Epithelial cell of esophagus (primary cell): ENCODE measurements around the gene ZBTB20.
A peak's percentile ranks its signal among the peaks of the same experiment; 100 is the strongest.

ENCODE experiments used
- DNase-seq: peaks from one replicate; pipeline ENCODE4 v3.0.0; 2010; ENCODE audit warnings: low read depth
- H3K4me3 ChIP-seq: 2 replicates; pipeline ENCODE4 v1.5.1; 2011; ENCODE audit warnings: mild to moderate bottlenecking, low read length, control low read depth
- CTCF ChIP-seq: IDR thresholded peaks from 2 replicates; pipeline ENCODE4 v1.5.1; 2011; ENCODE audit warnings: low read depth, mild to moderate bottlenecking, low read length, control low read depth, inconsistent platforms; ENCODE audit not compliant: insufficient read depth; ENCODE audit errors: missing control alignments

Gene ZBTB20

GRCh38 chr3:114374433-114374990 lies 772.6 kb downstream of the ZBTB20 start:
- DNase-seq: no peak
- no peak overlapping the region for H3K4me3 ChIP-seq
- TF ChIP-seq CTCF: no peak

GRCh38 chr3:114370537-114371174 lies 776.4 kb downstream of the ZBTB20 start:
- DNase-seq: no peak
- no peak overlapping the region for H3K4me3 ChIP-seq
- peak; percentile 7 for TF ChIP-seq CTCF

GRCh38 chr3:114365909-114366308 lies 781.2 kb downstream of the ZBTB20 start:
- DNase-seq: peak; percentile 22
- TF ChIP-seq CTCF: no peak
- H3K4me3 ChIP-seq: no peak overlapping the region

GRCh38 chr3:114364806-114365654 lies 782.1 kb downstream of the ZBTB20 start:
- DNase-seq: no peak
- TF ChIP-seq CTCF: no peak
- no peak overlapping the region for H3K4me3 ChIP-seq

GRCh38 chr3:114363554-114364202 lies 783.4 kb downstream of the ZBTB20 start:
- no peak overlapping the region for H3K4me3 ChIP-seq
- peak; percentile 68 for DNase-seq
- TF ChIP-seq CTCF: no peak

- H3K4me3 ChIP-seq: no peak overlapping the region
- TF ChIP-seq CTCF: peak; percentile 39
- DNase-seq: peak; percentile 29
Observed at GRCh38 chr3:114362815-114363214, 784.3 kb downstream of the ZBTB20 start.
